8988T (cell line): ENCODE measurements around the gene EPB41L2.
"Not testable (repeated sequence)": the region's sequence is repeated elsewhere in the genome, so short reads cannot be mapped to it uniquely, and the experiment has no call there.

ENCODE experiments used
- DNase-seq: peaks from one replicate; pipeline ENCODE4 v3.0.0; 2011

Gene EPB41L2

GRCh38 chr6:131001111-131001736, 61.8 kb downstream of the EPB41L2 start:
- DNase-seq = no peak

DNA sequence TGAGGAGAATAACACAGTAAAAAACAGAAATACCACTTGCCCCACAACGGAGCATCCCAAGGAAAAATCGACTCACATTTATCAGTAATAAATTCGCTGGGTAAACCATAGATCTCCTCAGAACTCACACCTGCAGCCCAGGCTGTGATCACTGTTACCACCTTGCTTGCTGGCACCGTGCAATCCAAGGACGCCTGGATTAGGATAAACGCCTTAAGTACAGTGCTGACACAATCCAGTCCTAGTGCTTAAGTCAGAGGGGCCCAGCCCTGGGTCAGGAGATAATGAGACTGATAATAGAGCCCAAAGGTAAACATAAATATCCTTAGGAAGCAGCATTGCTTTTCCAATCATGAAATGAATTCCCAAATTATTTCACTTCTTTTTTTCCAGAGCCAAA, 62.5 kb downstream of the EPB41L2 start:
- no peak for DNase-seq

DNA sequence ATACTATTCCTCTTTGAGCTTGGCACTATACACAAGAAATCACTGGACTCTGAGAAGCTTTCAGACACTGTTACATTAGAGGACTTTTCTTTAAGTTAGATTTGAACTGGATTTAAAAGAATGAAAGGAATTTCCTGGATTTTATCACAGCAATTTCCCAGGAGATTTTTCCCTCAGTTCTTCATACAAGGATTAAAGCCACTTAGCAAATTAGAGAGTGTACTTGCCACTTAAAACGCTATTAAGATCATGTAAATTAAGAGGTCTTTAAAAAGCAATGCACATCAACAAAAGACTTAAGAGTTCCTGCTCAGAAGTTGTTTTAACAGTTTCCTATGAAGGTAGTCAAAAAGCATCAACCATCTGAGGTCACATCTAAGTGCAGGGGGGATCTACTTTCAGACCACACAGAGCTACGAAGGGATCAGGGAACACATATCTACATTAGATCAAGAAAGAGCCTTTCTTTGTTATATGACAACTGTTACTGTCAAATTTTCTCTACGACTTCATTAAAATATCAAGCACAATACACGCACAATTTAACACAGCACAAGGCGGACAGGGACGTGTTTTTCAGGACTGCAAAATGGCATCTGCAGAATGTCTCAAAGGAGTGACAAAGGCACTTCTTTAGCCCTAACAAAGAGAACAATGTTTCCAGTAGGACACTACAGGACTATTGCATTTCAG, 65.8 kb downstream of the EPB41L2 start:
- no peak for DNase-seq

GRCh38 chr6:130996635-130997034, 66.4 kb downstream of the EPB41L2 start:
- no peak for DNase-seq

GRCh38 chr6:130995783-130996447, 67.1 kb downstream of the EPB41L2 start:
- no peak for DNase-seq

GRCh38 chr6:130994319-130995097, 68.5 kb downstream of the EPB41L2 start:
- DNase-seq = no peak

DNA sequence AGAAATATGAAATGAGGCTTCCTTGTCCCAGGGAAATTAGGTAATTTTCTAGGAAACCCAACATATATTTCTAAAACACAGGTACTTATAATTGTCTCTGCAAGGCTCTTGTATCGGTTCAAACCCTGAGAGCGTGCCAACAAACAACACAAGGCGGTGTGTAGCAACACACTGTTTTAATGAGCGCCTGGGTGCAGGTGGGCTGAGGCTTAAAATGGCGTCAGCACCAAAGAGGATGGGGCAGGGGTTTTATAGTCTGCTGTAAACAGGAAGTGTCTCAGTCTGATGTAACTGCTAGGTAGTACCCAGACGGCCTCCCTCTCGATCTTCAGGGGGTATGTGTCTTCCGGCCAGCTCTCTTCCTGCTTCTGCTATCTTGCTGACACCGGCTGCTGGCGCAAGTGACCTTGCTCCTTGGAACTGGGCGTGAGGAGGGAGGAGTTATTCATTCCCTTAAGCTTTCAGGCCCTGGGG, 69.7 kb downstream of the EPB41L2 start:
- no peak for DNase-seq

DNA sequence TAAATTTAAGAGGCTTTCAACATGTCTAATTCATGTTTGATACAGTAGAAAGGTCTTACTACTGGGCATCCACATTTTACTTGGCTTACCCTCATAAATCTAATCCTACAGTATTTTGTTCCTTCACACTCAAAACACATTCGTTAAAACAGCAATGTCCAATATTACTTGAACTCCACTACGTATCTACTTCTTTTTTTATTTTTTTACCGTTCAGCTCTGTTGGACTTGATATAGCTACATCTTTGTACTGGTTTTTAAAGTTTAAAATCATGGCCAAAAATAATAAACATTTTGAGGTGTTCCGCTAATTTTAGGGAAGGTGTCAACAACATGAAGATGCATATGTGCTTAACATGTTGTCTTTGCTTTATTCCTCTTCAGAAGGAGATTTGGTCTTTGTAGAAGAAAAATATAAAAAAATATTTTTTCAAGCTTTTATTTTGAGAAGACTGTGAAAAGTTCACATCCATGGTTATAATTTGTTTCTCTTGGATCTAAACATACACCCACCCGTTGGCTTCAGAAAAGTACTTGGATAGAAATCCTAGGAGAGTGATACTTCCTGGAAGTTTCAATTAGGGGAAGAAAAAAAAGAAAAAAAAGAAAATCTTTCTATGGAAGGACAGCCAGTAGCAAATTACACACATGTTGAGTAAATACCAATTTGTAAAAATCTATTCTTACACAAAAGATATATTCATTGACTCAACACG, 71.5 kb downstream of the EPB41L2 start:
- no peak for DNase-seq

DNA sequence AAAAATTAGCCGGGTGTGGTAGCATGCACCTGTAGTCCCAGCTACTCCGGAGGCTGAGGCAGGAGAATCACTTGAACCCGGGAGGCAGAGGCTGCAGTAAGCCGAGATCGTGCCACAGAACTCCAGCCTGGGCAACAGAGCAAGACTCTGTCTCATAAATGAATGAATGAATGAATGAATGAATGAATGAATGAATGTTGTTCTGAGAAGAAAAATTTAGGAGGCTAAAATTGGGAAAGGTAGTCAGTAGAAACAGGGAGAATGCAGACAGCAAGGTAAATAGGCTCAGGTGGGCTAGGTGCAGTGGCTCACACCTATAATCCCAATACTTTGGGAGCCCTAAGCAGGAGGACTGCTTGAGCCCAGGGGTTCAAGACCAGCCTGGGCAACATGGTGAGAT, 75.5 kb downstream of the EPB41L2 start:
- DNase-seq = not testable (repeated sequence)

DNA sequence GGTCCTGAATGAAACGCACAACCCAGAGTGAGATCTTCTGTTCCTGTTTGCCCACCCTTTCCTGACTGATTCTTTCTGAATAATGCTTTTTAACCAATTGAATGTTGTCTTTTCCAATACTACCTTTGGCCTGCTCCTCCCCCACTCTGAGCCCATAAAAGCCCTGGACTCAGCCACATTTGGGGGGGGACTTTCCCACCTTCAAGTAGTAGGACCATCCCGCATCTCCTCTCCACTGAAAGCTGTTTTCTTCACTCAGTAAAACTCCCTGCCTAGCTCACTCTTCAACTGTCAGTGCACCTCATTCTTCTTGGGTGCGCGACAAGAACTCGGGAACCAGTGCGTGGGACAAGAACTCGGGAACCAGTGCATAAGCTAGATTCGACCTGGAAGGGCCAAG, 77.9 kb downstream of the EPB41L2 start:
- no peak for DNase-seq

DNA sequence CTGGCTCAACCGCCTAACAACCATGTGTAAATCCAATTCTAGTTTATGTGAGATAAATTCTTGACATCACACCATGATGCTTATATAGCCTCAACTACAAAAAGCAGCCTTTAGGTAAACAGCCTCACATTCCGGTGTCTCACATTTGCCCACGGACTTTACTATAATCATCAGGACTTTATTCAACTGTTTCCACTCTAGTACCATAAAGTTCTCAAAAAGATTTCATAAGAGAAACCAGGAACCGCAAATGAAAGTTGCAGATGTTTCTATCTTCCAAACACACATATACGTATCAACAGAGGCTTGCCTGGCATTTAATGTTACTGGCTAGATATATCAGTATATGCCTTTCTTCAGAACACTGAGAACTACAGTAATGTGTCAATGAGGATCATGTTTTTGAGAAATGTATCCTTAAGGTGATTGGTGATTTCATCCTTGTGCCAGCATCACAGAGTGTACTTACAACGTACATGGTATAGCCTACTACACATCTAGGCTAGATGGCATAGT, 80.0 kb downstream of the EPB41L2 start:
- DNase-seq = no peak

DNA sequence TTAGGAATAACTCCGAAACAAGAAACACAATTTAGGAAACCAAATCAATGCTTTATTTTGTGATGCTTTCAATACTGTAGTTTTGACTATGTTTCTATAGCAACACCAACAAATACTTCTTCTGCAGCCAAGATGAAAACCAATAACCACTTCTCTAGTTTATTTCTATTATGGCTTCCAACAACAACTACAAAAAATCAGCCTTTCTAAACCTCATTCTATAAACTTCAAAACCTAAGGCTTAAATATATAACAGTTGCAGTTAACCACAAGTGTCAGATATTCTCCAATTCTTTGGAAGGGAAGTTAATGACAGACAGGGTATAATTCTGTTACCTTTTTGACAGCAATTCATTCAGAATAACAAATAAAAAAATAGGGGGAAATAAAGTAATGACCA, 80.9 kb downstream of the EPB41L2 start:
- DNase-seq = no peak

- no peak for DNase-seq
Measured at GRCh38 chr6:130981409-130981808, 81.6 kb downstream of the EPB41L2 start.

GRCh38 chr6:130980310-130981032, 82.6 kb downstream of the EPB41L2 start:
- DNase-seq = no peak

DNA sequence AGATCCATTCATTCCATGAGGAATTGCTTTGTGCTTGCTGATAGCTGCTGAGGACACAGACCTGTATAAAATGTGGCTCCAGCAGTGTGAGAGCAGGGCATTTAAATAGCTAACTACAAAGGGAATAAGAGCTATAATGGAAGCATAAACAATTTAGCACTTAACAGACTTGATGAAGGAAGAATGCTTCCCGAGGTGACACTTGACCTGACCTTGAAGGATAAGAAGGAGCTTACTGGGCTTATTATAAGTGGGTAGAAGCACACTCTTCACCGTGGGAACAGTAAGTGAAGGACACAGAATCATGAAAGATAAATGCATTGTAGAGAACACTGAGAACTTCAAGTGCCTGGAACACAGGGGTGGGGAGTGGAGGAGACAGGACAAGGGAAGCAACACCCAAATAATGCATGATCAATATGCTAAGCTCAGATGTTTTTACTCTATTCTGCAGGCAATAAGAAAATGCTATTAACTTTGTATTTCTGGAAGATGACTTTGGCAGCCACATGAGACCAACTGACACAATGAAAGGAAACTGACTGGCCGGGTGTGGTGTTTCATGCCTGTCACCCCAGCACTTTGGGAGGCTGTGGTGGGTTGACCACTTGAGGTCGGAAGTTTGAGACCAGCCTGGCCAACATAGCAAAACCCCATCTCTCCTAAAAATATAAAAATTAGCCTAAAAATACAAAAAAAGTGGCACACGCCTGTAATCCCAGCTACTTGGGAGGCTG, 84.2 kb downstream of the EPB41L2 start:
- DNase-seq = no peak

GRCh38 chr6:130978180-130978579, 84.9 kb downstream of the EPB41L2 start:
- DNase-seq = no peak

DNA sequence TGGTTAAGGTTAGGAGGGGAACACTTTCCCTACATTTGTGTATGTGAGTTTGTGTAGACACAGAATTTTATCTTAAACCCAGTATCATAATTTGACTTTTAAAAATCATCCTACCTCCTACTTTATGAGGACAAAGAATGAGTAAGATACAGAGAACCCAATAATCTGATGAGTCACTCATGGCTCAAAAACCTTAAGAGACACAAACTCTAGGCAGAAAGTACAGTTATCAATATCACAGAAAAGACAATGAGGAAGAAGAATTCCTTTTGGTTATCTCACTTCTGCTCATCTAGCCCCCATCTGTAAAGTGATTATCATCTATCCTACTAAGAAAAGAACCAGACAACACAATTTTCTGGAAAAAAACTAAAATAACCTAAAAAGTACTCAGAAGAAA, 87.7 kb downstream of the EPB41L2 start:
- no peak for DNase-seq

DNA sequence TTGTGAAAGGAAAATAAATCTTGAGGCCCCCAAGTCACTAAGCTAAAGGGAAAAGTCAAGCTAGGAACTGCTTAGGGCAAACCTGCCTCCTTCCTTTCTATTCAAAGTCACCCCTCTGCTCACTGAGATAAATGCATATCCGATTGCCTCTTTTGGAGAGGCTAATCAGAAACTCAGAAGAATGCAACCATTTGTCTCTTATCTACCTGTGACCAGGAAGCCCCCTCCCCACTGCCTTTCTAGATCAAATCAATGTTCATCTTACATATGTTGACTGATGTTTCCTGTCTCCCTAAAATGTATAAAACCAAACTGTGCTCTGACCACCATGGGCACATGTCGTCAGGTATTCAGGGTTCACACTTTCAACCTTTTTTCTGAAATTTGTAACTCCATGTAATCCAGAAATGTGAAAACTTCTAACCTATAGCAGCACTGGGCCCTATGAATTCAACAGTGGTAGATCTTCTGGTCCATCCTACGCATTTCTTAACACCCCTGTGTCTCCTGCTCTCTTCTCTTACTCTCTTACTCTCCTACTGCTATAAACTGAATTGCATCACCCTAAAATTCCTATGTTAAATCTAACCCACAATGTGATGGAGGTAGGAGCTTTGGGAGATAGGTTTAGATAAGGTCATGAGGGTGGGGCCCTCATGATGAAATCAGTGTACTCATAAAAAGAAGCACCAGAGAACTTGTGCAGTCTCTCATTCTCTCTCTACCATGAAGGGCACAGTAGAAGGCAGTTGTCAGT, 89.3 kb downstream of the EPB41L2 start:
- DNase-seq = no peak

GRCh38 chr6:130971504-130971903, 91.5 kb downstream of the EPB41L2 start:
- no peak for DNase-seq

DNA sequence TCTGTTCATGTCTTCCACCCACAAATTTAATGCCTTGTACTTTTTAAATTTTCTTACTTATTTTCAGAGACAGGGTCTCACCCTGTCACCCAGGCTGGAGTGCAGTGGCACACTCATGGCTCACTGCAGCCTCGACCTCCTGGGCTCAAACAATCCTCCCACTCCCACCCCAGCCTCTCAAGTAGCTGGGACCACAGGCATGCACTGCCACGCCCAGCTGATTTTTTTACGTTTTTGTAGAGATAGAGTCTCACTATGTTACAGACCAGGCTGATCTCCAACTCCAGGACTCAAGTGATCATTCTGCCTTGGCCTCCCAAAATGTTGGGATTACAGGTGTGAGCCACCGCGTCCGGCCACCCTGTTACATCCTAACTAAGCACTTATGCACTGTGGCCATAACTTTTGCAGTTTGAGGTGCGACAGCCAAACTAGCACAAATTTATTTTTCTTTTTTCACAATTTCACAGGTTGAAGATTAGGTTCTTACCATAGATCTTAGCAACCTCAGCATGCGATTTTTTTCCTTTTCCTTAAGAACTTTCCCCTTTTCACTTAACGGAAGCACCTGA, 92.1 kb downstream of the EPB41L2 start:
- no peak for DNase-seq
